ENCODE data around the gene NTRK3.

The NTRK3 gene

GRCh38 chr15:87866961-87867360 lies 389.6 kb downstream of the NTRK3 start:
- Histone ChIP-seq H3K9me3 (ENCODE audit: control insufficient read depth in 2 of 2, low read length in 2 of 2) (no peaks in the 10 kb centered on the region), H3K27ac (ENCODE audit: low read depth in 2 of 2, low read length in 2 of 2) (no peak overlapping the region), H3K36me3 (ENCODE audit: control insufficient read depth in 2 of 2, insufficient read depth in 2 of 2, low read length in 2 of 2) (no peaks in the 10 kb centered on the region), H3K9ac (ENCODE audit: low read depth in 1 of 2, low read length in 2 of 2) (no peak overlapping the region), H3K4me1 (ENCODE audit: control insufficient read depth in 2 of 2, insufficient read depth in 2 of 2, low read length in 2 of 2) (no peaks in the 10 kb centered on the region), H3K27me3 (ENCODE audit: control insufficient read depth in 2 of 2, insufficient read depth in 2 of 2, low read length in 2 of 2) (no peaks in the 10 kb centered on the region), H3K4me3 (ENCODE audit: low read length in 2 of 2) (no peak overlapping the region)

GRCh38 chr15:87863152-87863551 lies 393.4 kb downstream of the NTRK3 start:
- Histone ChIP-seq H3K9me3 (ENCODE audit: control insufficient read depth in 2 of 2, low read length in 2 of 2) (no peaks in the 10 kb centered on the region), H3K27ac (ENCODE audit: low read depth in 2 of 2, low read length in 2 of 2) (no peak overlapping the region), H3K4me1 (ENCODE audit: control insufficient read depth in 2 of 2, insufficient read depth in 2 of 2, low read length in 2 of 2) (no peaks in the 10 kb centered on the region), H3K4me3 (ENCODE audit: low read length in 2 of 2) (no peak overlapping the region), H3K27me3 (ENCODE audit: control insufficient read depth in 2 of 2, insufficient read depth in 2 of 2, low read length in 2 of 2) (no peaks in the 10 kb centered on the region), H3K9ac (ENCODE audit: low read depth in 1 of 2, low read length in 2 of 2) (no peak overlapping the region), H3K36me3 (ENCODE audit: control insufficient read depth in 2 of 2, insufficient read depth in 2 of 2, low read length in 2 of 2) (no peaks in the 10 kb centered on the region)

DNA sequence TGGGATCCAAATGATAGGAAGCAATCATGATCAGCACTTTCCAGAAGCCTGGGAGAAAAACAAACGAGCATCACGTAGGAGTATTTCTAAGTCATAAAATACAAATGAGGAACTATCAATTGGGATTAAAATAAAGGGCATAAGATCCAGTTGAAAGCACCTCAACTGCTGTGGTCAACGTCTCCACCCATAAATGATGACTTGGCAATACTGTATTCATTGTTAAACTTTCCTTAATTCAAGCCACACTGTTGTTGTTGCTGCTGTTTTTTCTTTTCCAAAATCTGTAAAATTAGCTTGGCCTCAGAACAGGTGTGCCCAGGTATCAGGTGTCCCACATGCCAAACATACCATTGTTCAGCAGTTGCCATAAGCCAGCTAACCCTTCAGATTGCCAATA lies 395.8 kb downstream of the NTRK3 start:
- Histone ChIP-seq H3K27me3 (ENCODE audit: control insufficient read depth in 2 of 2, insufficient read depth in 2 of 2, low read length in 2 of 2) (no peaks in the 10 kb centered on the region), H3K4me3 (ENCODE audit: low read length in 2 of 2) (no peak overlapping the region), H3K9me3 (ENCODE audit: control insufficient read depth in 2 of 2, low read length in 2 of 2) (no peaks in the 10 kb centered on the region), H3K36me3 (ENCODE audit: control insufficient read depth in 2 of 2, insufficient read depth in 2 of 2, low read length in 2 of 2) (no peaks in the 10 kb centered on the region), H3K4me1 (ENCODE audit: control insufficient read depth in 2 of 2, insufficient read depth in 2 of 2, low read length in 2 of 2) (no peaks in the 10 kb centered on the region), H3K27ac (ENCODE audit: low read depth in 2 of 2, low read length in 2 of 2) (no peak overlapping the region), H3K9ac (ENCODE audit: low read depth in 1 of 2, low read length in 2 of 2) (no peak overlapping the region)

- H3K27me3 ChIP-seq (ENCODE audit: control insufficient read depth in 2 of 2, insufficient read depth in 2 of 2, low read length in 2 of 2): no peaks in the 10 kb centered on the region
- H3K4me1 ChIP-seq (ENCODE audit: control insufficient read depth in 2 of 2, insufficient read depth in 2 of 2, low read length in 2 of 2): no peaks in the 10 kb centered on the region
- no peak overlapping the region for H3K4me3 ChIP-seq (ENCODE audit: low read length in 2 of 2)
- H3K9me3 ChIP-seq (ENCODE audit: control insufficient read depth in 2 of 2, low read length in 2 of 2): no peaks in the 10 kb centered on the region
- no peak overlapping the region for H3K9ac ChIP-seq (ENCODE audit: low read depth in 1 of 2, low read length in 2 of 2)
- no peaks in the 10 kb centered on the region for H3K36me3 ChIP-seq (ENCODE audit: control insufficient read depth in 2 of 2, insufficient read depth in 2 of 2, low read length in 2 of 2)
- no peak overlapping the region for H3K27ac ChIP-seq (ENCODE audit: low read depth in 2 of 2, low read length in 2 of 2)
These were observed 397.9 kb downstream of the NTRK3 start for GRCh38 chr15:87858651-87859050.

DNA sequence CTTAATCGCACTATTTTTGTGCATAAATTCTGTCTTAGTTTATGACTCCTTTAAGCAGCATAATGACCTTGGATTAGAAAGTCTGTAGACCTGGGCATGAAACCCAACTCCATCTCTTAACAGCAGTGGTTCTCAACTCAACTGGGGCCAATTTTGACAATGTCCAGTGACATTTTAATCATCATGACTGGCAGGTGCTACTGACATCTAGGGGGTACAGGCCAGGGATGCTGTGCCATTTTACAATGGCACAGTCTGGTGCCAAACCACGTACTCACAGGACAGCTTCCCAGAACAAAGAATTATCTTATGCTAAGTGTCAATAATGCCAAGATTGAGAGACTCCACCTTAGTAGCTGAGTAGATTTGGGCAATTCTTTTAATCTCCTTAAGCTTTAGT lies 405.0 kb downstream of the NTRK3 start:
- Histone ChIP-seq H3K36me3 (ENCODE audit: control insufficient read depth in 2 of 2, insufficient read depth in 2 of 2, low read length in 2 of 2) (no peaks in the 10 kb centered on the region), H3K9ac (ENCODE audit: low read depth in 1 of 2, low read length in 2 of 2) (no peak overlapping the region), H3K27ac (ENCODE audit: low read depth in 2 of 2, low read length in 2 of 2) (no peak overlapping the region), H3K4me3 (ENCODE audit: low read length in 2 of 2) (no peak overlapping the region), H3K4me1 (ENCODE audit: control insufficient read depth in 2 of 2, insufficient read depth in 2 of 2, low read length in 2 of 2) (no peaks in the 10 kb centered on the region), H3K27me3 (ENCODE audit: control insufficient read depth in 2 of 2, insufficient read depth in 2 of 2, low read length in 2 of 2) (no peaks in the 10 kb centered on the region), H3K9me3 (ENCODE audit: control insufficient read depth in 2 of 2, low read length in 2 of 2) (no peaks in the 10 kb centered on the region)

DNA sequence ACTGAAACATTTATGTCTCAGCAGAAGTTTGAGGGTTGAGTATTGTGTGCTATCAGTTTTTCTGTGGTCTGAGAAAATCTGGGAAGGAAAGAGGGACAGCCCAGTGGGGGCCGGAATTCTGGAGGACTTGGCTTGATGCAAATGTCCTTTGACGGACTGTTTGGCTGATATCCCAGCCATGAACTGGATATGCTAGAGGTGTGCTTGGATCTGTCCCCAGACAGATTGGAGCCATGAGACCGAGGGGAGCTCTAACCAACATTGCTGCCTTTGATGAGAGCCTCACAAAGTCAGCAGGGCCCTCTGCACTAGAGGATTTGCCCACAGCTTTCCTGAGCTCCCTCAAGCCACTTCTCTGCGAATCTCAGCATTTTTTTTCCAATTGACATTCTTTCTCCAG lies 405.6 kb downstream of the NTRK3 start:
- Histone ChIP-seq H3K27ac (ENCODE audit: low read depth in 2 of 2, low read length in 2 of 2) (no peak overlapping the region), H3K9me3 (ENCODE audit: control insufficient read depth in 2 of 2, low read length in 2 of 2) (no peaks in the 10 kb centered on the region), H3K4me3 (ENCODE audit: low read length in 2 of 2) (no peak overlapping the region), H3K36me3 (ENCODE audit: control insufficient read depth in 2 of 2, insufficient read depth in 2 of 2, low read length in 2 of 2) (no peaks in the 10 kb centered on the region), H3K9ac (ENCODE audit: low read depth in 1 of 2, low read length in 2 of 2) (no peak overlapping the region), H3K4me1 (ENCODE audit: control insufficient read depth in 2 of 2, insufficient read depth in 2 of 2, low read length in 2 of 2) (no peaks in the 10 kb centered on the region), H3K27me3 (ENCODE audit: control insufficient read depth in 2 of 2, insufficient read depth in 2 of 2, low read length in 2 of 2) (no peaks in the 10 kb centered on the region)

DNA sequence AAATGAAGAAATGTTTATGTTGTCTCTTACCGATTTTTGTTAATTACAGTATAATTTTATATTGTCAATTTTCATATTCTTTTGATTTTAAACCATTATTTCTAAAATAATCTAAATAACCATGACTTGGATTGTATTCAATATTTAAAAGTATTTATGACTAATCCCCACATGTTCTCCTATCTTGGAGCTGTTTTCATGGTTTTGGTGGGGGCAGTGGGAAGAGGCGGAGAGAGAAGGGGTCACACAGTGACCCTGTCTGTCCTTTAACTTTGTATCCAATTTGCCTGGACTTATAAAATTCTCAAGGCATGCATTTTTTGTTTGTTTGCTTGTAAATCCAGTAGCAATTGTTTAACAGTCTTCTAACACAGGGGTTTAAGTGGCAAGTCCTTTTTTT lies 407.4 kb downstream of the NTRK3 start:
- Histone ChIP-seq H3K27me3 (ENCODE audit: control insufficient read depth in 2 of 2, insufficient read depth in 2 of 2, low read length in 2 of 2) (no peaks in the 10 kb centered on the region), H3K4me3 (ENCODE audit: low read length in 2 of 2) (no peak overlapping the region), H3K4me1 (ENCODE audit: control insufficient read depth in 2 of 2, insufficient read depth in 2 of 2, low read length in 2 of 2) (no peaks in the 10 kb centered on the region), H3K27ac (ENCODE audit: low read depth in 2 of 2, low read length in 2 of 2) (no peak overlapping the region), H3K9me3 (ENCODE audit: control insufficient read depth in 2 of 2, low read length in 2 of 2) (no peaks in the 10 kb centered on the region), H3K36me3 (ENCODE audit: control insufficient read depth in 2 of 2, insufficient read depth in 2 of 2, low read length in 2 of 2) (no peaks in the 10 kb centered on the region), H3K9ac (ENCODE audit: low read depth in 1 of 2, low read length in 2 of 2) (no peak overlapping the region)

- H3K4me3 ChIP-seq (ENCODE audit: low read length in 2 of 2): no peak overlapping the region
- no peaks in the 10 kb centered on the region for H3K36me3 ChIP-seq (ENCODE audit: control insufficient read depth in 2 of 2, insufficient read depth in 2 of 2, low read length in 2 of 2)
- no peak overlapping the region for H3K27ac ChIP-seq (ENCODE audit: low read depth in 2 of 2, low read length in 2 of 2)
These were observed 408.5 kb downstream of the NTRK3 start for GRCh38 chr15:87848012-87848411.

DNA sequence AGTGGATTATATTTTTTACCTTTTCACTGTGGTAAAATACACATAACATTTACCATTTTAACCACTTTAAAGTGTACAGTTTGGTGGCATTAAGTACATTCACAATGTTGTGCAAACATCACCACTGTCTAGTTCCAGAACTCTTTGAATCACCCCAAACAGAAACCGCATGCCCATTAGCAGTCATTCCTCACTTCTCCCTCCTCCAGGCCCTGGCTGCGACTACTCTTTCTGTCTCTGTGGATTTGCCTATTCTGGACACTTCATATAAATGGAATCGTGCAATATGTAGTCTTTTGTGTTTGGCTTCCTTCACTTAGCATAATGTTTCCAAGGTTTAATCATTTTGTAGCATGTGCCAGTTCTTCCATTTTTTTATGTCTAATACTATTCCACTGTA lies 409.8 kb downstream of the NTRK3 start:
- no peaks in the 10 kb centered on the region for H3K9me3 ChIP-seq (ENCODE audit: control insufficient read depth in 2 of 2, low read length in 2 of 2)
- H3K4me1 ChIP-seq (ENCODE audit: control insufficient read depth in 2 of 2, insufficient read depth in 2 of 2, low read length in 2 of 2): no peaks in the 10 kb centered on the region
- H3K27me3 ChIP-seq (ENCODE audit: control insufficient read depth in 2 of 2, insufficient read depth in 2 of 2, low read length in 2 of 2): no peaks in the 10 kb centered on the region
- H3K4me3 ChIP-seq (ENCODE audit: low read length in 2 of 2): no peak overlapping the region
- no peak overlapping the region for H3K9ac ChIP-seq (ENCODE audit: low read depth in 1 of 2, low read length in 2 of 2)
- H3K27ac ChIP-seq (ENCODE audit: low read depth in 2 of 2, low read length in 2 of 2): no peak overlapping the region
- no peaks in the 10 kb centered on the region for H3K36me3 ChIP-seq (ENCODE audit: control insufficient read depth in 2 of 2, insufficient read depth in 2 of 2, low read length in 2 of 2)

More at GRCh38 chr15:87848012-87848411, 408.5 kb downstream of the NTRK3 start:
- Histone ChIP-seq H3K9ac (ENCODE audit: low read depth in 1 of 2, low read length in 2 of 2) (no peak overlapping the region), H3K27me3 (ENCODE audit: control insufficient read depth in 2 of 2, insufficient read depth in 2 of 2, low read length in 2 of 2) (no peaks in the 10 kb centered on the region), H3K9me3 (ENCODE audit: control insufficient read depth in 2 of 2, low read length in 2 of 2) (no peaks in the 10 kb centered on the region), H3K4me1 (ENCODE audit: control insufficient read depth in 2 of 2, insufficient read depth in 2 of 2, low read length in 2 of 2) (no peaks in the 10 kb centered on the region)

GRCh38 chr15:87843312-87843711 lies 413.2 kb downstream of the NTRK3 start:
- H3K36me3 ChIP-seq (ENCODE audit: control insufficient read depth in 2 of 2, insufficient read depth in 2 of 2, low read length in 2 of 2): no peaks in the 10 kb centered on the region
- H3K4me1 ChIP-seq (ENCODE audit: control insufficient read depth in 2 of 2, insufficient read depth in 2 of 2, low read length in 2 of 2): no peaks in the 10 kb centered on the region
- H3K9me3 ChIP-seq (ENCODE audit: control insufficient read depth in 2 of 2, low read length in 2 of 2): no peaks in the 10 kb centered on the region
- H3K27me3 ChIP-seq (ENCODE audit: control insufficient read depth in 2 of 2, insufficient read depth in 2 of 2, low read length in 2 of 2): no peaks in the 10 kb centered on the region
- no peak overlapping the region for H3K9ac ChIP-seq (ENCODE audit: low read depth in 1 of 2, low read length in 2 of 2)
- no peak overlapping the region for H3K27ac ChIP-seq (ENCODE audit: low read depth in 2 of 2, low read length in 2 of 2)
- no peak overlapping the region for H3K4me3 ChIP-seq (ENCODE audit: low read length in 2 of 2)

GRCh38 chr15:87841426-87841998 lies 415.0 kb downstream of the NTRK3 start:
- Histone ChIP-seq H3K9me3 (ENCODE audit: control insufficient read depth in 2 of 2, low read length in 2 of 2) (no peaks in the 10 kb centered on the region), H3K27me3 (ENCODE audit: control insufficient read depth in 2 of 2, insufficient read depth in 2 of 2, low read length in 2 of 2) (no peaks in the 10 kb centered on the region)

More at GRCh38 chr15:87841426-87841998, 415.0 kb downstream of the NTRK3 start:
- H3K9ac ChIP-seq (ENCODE audit: low read depth in 1 of 2, low read length in 2 of 2): no peak overlapping the region
- no peak overlapping the region for H3K4me3 ChIP-seq (ENCODE audit: low read length in 2 of 2)
- H3K36me3 ChIP-seq (ENCODE audit: control insufficient read depth in 2 of 2, insufficient read depth in 2 of 2, low read length in 2 of 2): no peaks in the 10 kb centered on the region
- H3K4me1 ChIP-seq (ENCODE audit: control insufficient read depth in 2 of 2, insufficient read depth in 2 of 2, low read length in 2 of 2): no peaks in the 10 kb centered on the region
- no peak overlapping the region for H3K27ac ChIP-seq (ENCODE audit: low read depth in 2 of 2, low read length in 2 of 2)

All from mucosa of rectum (tissue), 2 donors.